Activated naive CD4-positive, alpha-beta T cell treated with anti-CD3 and anti-CD28 coated beads, Interleukin-2, amount 50 U/mL, for 16 hours (primary cell): Measurements from ENCODE around the gene MTFMT.
"Not testable (repeated sequence)": the region's sequence is repeated elsewhere in the genome, so short reads cannot be mapped to it uniquely, and the experiment has no call there.

Experiments
- DNase-seq: peaks from one replicate; pipeline ENCODE4 v3.0.0-alpha.2; 2020

The MTFMT gene

GRCh38 chr15:65034719-65035118 is 5.3 kb upstream of the MTFMT start:
- no peak for DNase-seq

- DNase-seq = no peak
Measured at GRCh38 chr15:65033659-65034269, 4.3 kb upstream of the MTFMT start.

- DNase-seq = peak; percentile 35
Measured at GRCh38 chr15:65032801-65033537, 3.5 kb upstream of the MTFMT start.

- DNase-seq = no peak
Measured at GRCh38 chr15:65029736-65030208, 333 bp upstream of the MTFMT start.

GRCh38 chr15:65028338-65028737 is 1.1 kb downstream of the MTFMT start:
- no peak for DNase-seq

GRCh38 chr15:65027593-65027992 is 1.8 kb downstream of the MTFMT start:
- DNase-seq = no peak

GRCh38 chr15:65026756-65027155 is 2.7 kb downstream of the MTFMT start:
- DNase-seq = no peak

- DNase-seq = no peak
Measured at GRCh38 chr15:65021488-65021887, 8.0 kb downstream of the MTFMT start.

GRCh38 chr15:65020419-65020818 is 9.0 kb downstream of the MTFMT start:
- no peak for DNase-seq

GRCh38 chr15:65011198-65011597 is 18.2 kb downstream of the MTFMT start:
- DNase-seq = not testable (repeated sequence)

- DNase-seq = no peak
Measured at GRCh38 chr15:65008983-65009382, 20.5 kb downstream of the MTFMT start.

GRCh38 chr15:65006876-65007275 is 22.6 kb downstream of the MTFMT start:
- no peak for DNase-seq

GRCh38 chr15:65004993-65005392 is 24.4 kb downstream of the MTFMT start:
- DNase-seq = no peak

GRCh38 chr15:64997745-64998375 is 31.6 kb downstream of the MTFMT start:
- DNase-seq = no peak

- no peak for DNase-seq
Measured at GRCh38 chr15:64997066-64997465, 32.4 kb downstream of the MTFMT start.

- DNase-seq = no peak
Measured at GRCh38 chr15:64993290-64993689, 36.1 kb downstream of the MTFMT start.

GRCh38 chr15:64991536-64992135 is 37.8 kb downstream of the MTFMT start:
- no peak for DNase-seq

- DNase-seq = no peak
Measured at GRCh38 chr15:64990168-64990470, 39.3 kb downstream of the MTFMT start.

- peak; percentile 90 for DNase-seq
Measured at GRCh38 chr15:64989416-64990167, 39.8 kb downstream of the MTFMT start, which contains the start of gene SPG21. Gene SPG21 (minus strand): TSS chr15:64989914. CDS start chr15:64983569, 6,345 bp downstream.

- no peak for DNase-seq
Measured at GRCh38 chr15:64987136-64987535, 42.3 kb downstream of the MTFMT start.

GRCh38 chr15:64985366-64986033 is 43.9 kb downstream of the MTFMT start:
- DNase-seq = no peak

- no peak for DNase-seq
Measured at GRCh38 chr15:64982472-64982871, 47.0 kb downstream of the MTFMT start.
